Left colon (tissue), 2 donors: ENCODE data around the gene PCID2. TPM values are rescaled to one million over a fixed set of nuclear protein-coding genes. Genes with fewer than 3 reads are reported as not detected.

Experiments
- ATAC-seq: fragments of 200-7000 bp; cut with Tn5 transposase; one replicate; pipeline ENCODE4 v1.9.1; 2020; ENCODE audit warnings: mild to moderate bottlenecking, moderate library complexity
- DNase-seq, 2 donors: peaks; one replicate each; pipeline ENCODE4 v3.0.0-alpha.2; 2020
- intact Hi-C, 2 donors: fragments of 100-400 bp; cut with DNase I in 1 of 2; cut with micrococcal nuclease in 1 of 2; formaldehyde crosslinking; loops; one replicate each; pipeline versions ENCODE4 v1.11.2 to v1.14.0; 2022; cut with DNase I, micrococcal nuclease
- total RNA-seq, 2 donors: library from RNA; stranded (reverse); fragmentation: NEBNext Ultra II Directional; extraction: Animal tissue kit (Norgen Biotek cat#: 25700); gene quantifications; one replicate each; pipeline ENCODE4 v1.2.1, GENCODE V29; 2021
- donor health status: DM: no; HTN: no; CAD: no.
- donor health status: DM: yes; HTN: yes; CAD: no.

The PCID2 gene
- total RNA-seq, 2 donors from 2014 or later = 23.3 to 26.3 TPM

DNA sequence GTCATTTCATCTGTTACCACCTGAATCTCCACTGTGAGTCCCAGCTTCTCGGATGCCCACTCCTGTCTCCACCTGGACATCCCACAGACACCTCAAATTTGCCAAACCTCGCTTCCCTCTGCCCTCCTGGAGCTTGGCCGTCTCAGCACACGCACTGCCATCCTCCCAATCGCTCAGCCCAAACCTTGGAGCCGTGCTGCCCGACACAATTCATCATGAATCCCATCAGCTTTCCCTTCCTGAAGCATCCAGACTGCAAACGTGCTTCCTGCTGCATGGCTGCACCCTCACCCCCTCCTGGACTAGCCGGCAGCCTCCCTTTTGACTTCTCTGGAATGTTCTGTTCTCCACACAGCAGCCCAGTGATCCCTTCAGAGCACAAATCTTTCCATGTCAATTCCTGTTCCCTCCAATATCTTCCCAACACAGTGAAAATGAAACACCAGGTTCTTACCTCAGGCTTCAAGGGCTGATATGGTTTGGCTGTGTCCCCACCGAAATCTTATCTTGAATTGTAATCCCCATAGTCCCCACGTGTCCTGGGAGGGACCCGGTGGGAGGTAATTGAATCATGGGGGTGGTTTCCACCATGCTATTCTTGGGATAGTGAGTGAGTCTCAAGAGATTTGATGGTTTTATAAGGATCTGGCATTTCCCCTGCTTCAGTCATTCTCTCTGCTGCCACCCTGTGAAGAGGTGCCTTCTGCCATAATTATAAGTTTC is 51.1 kb downstream of the PCID2 start:
- DNase-seq = no peak
- intact Hi-C loops = no loop called here
- ATAC-seq = no peak

DNA sequence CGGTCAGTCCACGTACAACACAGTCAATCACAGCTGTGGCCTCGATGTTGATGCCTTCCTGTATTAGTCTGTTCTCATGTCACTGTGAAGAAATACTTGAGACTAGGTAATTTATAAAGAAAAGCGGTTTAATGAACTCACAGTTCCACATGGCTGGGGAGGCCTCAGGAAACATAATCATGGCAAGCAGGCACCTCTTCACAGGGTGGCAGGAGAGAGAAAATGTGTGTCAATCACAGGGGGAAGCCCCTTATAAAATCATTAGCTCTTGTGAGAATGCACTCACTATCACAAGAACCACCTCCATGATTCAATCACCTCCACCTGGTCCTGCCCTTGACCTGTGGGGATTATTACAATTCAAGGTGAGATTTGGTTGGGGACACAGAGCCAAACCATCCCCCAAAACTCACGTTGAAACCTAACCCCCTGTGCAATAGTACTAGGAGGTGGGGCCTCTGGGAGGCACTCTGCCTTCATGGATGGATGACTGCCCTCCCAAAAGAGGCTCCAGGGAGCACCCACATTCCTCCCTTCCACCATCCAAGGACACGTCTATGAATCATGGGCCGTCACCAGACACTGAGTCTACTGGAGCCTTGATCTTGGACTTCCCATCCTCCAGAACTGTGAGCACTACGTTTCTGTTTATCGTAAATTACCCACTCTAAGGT is 52.4 kb downstream of the PCID2 start:
- intact Hi-C loops = no loop called here
- DNase-seq (no peak), ATAC-seq (no peak)

DNA sequence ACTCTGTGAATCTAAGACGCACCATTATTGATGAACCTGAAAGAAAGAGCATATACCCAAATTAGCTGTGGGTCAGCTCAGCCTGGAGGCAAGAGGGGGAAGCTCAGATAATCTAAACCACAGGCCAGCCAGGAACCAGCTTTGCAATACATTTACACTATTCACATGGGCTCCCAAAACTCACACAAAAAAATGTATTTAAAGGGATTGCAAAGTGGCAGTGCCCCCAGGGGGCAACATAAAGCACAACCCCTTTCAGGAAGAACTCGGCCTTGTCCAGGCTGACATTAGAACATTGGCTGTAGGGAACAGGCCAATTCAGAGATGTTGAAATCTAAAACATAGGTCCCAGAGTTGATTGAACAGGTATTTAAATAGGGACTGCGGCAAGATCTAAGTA is 53.3 kb downstream of the PCID2 start:
- ATAC-seq (no peak), DNase-seq (no peak)
- intact Hi-C loops = no loop called here

DNA sequence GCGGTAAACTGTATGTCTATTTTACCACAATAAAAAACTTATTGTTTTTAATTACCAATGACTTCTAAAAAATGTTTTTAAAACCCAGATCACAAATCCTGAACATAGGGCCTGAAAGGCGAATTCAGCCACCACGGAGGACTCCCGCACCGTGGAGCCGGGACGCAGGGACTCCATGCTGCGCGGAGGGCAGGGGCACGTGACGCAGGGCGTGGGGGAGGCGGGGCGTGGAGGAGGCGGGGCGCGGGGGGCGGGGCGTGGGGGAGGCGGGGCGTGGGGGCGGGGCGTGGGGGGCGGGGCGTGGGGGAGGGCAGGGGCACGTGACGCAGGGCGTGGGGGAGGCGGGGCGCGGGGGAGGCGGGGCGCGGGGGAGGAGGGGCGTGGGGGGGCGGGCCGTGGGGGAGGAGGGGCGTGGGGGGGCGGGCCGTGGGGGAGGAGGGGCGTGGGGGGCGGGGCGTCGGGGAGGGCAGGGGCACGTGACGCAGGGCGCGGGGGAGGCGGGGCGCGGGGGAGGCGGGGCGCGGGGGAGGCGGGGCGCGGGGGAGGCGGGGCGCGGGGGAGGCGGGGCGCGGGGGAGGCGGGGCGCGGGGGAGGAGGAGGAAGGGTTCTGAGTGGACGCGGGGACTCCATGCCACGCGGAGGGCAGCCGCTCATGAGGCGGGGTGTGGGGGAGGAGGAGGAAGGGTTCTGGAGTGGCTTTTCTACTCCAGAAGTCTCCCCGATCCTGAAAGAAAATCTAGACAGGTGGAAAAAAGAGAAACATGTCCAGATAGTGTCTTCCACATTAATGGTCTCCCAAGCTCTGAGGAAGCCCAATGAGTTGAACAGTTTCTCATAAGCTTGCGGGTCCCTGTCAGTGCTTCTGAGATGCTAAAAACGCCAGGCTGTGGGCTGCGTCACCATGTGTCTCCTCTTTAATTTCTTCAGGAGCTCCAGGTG is 54.4 kb downstream of the PCID2 start:
- DNase-seq (peak; percentile 79 to 84), ATAC-seq (peak; percentile 84)
- intact Hi-C loops = no loop called here

DNA sequence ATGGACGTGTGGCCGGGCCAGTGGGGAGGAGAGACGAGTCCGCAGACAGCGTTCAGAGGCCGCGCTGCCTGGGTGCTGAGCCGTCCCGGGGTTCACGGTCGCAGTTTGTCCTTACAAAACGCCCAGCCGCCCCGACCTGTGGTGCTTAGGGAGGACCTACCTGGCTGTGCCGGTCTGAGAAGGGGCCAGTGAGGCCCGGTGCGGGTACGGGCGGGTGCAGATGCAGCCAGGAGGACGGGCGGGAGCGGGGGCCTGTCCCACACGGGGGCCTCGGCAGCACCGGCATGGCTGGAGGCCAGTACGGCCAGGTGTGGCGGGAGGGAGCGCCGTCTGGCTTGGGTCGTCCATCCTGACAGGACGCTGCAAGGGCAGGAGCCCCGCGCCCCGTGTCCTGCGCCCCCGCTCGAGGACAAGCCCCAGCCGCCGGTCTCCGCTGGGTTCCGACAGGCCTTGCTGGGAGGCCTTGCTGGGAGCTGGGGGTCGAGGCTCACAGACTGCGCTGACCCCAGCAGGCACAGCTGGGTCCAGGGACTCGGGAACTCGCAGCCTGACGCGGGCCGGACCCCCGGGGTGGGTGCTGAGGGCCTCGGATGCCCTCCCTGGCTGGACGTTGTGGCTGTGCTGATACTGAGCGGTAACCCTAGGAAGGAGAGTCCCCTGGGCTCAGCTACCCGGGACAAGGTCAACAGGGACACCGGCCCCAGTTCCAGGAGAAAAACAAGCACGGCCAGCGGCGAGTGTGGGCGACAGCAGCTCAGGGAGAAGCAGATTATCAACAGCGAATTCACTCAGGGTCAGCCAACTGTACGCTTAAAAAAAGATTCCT is 55.3 kb downstream of the PCID2 start:
- ATAC-seq (peak; percentile 43), DNase-seq (peak; percentile 59 to 64)
- intact Hi-C loops = no loop called here

DNA sequence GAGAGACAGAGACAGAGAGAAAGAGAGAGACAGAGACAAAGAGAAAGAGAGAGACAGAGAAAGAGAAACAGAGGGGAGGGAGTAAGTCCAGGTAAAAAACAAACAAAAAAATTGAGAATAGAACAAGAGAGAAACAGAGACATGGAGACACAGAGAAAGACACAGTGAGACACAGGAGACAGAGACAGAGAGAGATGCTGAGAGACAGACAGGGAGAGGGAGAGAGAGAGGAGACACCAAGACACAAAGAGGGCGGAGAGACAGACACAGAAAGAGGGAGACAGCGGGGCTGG is 55.8 kb downstream of the PCID2 start:
- ATAC-seq (no peak), DNase-seq (no peak)
- intact Hi-C loops = no loop called here

DNA sequence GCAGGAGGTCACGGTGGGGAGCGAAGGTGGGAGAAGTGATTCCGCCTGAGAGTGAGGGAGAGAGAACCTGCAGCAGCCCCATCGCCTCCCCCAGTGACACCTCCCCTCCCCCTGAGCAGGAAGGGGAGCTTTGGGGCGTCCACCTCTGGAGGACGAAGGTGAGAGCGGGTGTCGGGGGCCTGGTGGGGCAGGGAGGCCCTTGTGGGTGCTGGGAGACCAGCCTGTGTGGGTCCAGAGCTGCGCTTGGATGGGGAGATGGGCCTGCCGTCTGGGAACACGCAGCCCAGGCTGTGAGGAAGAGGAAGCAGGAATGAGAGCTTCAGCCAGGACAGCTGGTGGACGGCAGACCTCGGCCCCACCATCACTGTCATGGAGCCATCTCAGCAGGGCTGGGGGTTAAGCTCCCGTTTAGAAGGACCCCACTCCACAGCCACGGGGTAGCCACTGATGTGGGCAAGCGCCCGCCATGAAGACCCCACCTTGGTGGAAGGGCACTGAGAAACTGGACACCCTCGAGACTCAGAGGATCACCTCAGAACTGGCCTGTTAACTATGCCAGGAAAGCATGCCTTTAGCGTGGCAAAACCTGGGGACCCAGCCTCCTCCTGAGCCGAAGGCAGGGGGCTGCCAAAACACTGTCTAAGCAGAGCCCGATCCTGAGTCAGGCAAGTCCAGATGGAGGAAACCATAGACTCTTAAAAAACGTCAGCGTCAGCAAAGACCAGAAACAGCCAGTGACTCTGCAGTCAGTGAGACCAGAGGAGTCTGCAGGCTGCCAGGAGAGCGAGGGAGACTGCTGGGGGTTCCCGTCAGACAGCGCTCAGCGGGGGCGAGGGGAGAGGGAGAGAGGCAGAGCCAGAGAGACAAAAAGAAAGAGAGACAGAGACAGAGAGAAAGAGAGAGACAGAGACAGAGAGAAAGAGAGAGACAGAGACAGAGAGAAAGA is 56.5 kb downstream of the PCID2 start:
- DNase-seq = no peak
- intact Hi-C loops = no loop called here
- ATAC-seq = no peak

DNA sequence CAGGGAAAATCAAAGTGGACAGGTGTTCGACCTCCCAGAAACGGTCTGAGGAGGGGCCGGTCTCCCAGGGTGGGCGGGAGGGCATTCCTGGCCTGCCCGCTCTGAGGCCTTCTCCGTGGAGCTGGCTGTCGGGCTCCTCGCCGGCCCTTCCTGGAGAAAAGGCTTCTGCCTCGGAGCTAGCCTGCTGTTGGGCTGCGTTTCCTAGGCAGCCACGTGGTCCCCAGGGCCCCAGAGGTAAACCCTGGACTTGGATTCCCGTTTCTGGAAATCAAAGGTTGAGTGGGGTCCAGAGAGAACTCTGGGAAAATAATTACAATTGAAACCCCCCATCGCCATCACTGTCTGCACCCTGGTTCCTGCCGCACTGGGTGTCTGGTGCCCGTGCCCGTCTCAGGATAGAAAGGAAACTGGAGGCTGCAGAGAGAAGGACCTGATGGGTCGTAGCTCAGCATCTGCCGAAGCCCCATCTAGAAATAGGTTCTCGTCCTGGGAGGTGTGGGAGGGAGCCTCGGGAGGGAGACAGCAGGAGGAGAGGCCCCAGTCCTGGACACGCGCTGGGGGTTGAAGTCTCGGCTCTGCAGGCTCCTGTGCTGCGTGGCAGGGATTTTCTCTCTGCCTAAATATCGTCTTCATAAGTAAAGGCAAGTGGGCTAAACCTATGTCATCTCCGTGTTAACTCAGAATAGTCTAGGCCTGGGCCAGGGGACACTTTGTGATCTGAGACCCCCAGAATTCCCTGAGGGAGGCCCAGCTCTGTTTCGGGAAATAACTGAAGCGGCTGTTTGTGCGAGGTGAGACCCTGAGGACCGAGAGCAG is 57.7 kb downstream of the PCID2 start:
- intact Hi-C loops = no loop called here
- DNase-seq (no peak), ATAC-seq (no peak)

DNA sequence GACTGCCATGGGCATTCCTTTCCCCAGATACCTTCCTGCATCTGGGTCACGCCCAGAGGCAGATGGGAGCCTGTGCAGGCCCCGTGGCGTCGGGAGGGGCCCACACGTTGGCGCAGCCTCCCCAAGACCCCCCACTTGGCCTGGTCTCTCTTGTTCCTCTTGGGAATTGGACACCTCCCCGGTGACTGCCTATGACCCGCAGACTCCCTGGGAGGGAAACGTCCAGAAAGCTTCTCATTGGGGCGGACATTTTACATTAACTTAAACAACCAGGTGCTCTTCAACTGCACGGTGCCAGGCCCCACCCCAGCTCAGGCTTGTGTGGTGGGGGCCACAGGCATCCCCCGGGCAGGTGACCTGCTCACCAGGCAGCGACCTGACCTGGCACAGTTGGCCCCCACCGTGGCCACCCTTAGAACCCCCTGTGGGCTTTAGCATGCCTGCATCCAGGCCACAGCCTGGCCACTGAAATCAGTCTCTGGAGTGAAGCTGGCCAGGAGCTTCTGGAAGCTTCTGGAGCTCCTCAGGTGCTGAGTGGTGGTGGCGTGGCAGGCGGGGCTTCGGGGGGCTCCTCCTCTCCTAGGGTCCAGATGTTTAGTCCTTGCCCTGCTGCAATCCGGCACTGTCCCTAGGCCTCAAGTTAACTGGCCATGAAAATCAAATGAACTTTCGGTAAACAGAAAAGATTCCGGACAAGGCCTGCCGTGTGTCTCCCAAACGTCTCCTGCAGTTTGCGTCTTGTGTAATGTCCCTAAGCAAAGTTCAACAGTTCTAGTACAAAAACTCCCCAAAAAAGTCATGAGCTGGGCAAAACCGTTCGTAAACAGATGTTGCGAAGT is 58.5 kb downstream of the PCID2 start:
- no peak for DNase-seq
- intact Hi-C loops = no loop called here
- no peak for ATAC-seq

DNA sequence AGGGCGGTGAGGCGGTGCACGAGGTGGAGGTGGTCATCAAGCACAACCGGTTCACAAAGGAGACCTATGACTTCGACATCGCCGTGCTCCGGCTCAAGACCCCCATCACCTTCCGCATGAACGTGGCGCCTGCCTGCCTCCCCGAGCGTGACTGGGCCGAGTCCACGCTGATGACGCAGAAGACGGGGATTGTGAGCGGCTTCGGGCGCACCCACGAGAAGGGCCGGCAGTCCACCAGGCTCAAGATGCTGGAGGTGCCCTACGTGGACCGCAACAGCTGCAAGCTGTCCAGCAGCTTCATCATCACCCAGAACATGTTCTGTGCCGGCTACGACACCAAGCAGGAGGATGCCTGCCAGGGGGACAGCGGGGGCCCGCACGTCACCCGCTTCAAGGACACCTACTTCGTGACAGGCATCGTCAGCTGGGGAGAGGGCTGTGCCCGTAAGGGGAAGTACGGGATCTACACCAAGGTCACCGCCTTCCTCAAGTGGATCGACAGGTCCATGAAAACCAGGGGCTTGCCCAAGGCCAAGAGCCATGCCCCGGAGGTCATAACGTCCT is 59.4 kb downstream of the PCID2 start:
- intact Hi-C loops = no loop called here
- ATAC-seq = no peak
- no peak for DNase-seq

DNA sequence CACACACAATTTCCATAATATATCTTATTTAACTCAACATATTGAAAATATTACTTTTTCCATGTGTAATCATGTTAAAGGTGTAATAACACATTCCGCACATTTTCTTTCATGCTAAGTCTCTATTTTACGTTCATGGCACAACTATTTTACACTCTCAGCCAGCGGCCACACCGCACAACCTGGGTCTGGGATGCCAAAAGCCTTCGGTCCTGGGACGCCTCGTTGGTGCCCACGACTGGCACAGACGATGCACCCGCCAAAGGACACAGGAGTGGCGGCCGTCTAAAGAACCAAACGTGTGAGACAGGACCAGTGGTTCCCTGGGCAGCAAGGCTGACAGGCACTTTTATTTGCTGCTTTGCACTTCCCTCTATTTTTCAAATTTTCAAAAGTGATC is 60.1 kb downstream of the PCID2 start:
- ATAC-seq (no peak), DNase-seq (no peak)
- intact Hi-C loops = no loop called here

DNA sequence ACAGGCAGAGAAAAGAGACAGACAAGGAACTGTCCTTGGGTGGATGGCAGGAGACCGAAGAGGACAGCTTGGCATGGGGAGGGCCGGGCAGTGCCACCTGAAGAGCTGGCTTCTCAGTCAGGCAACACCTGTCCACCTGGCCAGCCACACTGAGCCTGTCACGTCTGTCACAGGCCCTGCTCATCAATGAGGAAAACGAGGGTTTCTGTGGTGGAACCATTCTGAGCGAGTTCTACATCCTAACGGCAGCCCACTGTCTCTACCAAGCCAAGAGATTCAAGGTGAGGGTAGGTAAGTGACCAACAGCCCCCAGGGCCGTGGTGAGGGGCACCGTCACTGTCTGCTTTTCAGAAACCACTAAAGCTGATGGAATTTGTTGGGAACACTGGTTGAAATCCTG is 61.3 kb downstream of the PCID2 start:
- DNase-seq (no peak), ATAC-seq (no peak)
- intact Hi-C loops = no loop called here

DNA sequence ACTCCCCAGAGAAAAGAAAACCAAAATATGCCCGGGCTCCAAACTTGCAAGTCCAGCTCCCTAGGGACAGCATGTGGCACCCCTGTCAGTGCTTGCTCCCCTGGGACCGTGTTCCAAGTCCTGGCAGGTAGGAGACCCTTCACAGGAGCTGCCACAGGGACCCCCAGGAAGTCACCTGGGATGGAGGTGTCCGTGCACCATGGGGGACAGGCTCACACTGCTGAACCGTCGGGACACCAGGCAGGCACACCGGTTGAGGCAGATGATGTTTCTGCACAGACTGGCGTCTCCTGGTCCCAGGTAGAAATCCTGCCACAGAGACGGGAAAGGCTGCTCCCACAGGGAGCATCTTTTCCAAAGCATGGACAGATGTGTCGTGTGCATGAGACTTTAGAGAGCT is 61.7 kb downstream of the PCID2 start:
- no peak for ATAC-seq
- intact Hi-C loops = no loop called here
- no peak for DNase-seq

DNA sequence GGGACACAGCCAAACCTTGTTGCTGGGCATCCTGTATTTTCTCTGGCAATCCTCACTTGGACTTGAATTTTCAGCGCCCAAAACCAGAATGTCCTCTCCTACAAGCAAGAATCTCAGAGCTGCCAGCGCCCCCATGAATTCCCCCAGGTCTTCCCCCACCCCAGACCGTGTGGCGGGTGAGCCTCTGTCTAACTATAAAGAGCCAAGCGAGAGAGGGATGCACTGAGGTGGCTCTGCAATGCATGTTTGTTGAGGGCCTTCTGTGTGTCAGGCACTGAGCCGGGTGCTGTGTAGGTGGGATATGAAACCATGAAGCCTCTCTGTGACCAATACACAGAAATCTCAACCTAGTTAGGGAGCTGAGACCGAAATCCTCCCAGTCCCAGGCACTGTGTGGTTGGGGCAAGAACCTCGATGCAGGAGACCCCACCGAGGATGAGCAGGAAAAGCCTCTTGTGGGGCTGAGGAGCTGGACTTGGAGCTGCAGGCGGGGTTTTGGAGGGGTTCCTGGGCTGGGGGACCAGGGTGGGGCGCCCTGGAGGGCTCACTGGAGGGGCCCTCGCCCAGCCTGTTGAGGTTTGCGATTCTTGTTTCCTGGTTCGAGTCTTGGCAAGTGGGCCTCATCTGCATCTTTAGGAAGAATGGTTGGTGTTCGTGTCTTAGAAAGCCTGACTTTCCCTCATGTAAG is 62.4 kb downstream of the PCID2 start:
- DNase-seq (no peak), ATAC-seq (no peak)
- intact Hi-C loops = no loop called here

DNA sequence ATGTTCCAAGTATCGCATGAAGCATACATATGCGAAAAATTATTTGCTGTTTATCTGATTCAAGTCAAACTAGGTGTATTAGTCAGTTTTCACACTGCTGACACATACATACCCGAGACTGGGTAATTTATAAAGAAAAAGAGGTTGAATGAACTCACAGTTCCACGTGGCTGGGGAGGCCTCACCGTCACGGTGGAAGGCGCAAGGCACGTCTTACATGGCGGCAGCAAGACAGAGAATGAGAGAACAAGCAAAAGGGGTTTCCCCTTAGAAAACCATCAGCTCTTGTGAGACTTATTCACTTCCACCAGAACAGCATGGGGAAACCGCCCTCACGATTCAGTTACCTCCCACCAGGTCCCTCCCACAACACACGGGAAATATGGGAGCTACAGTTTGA is 63.0 kb downstream of the PCID2 start:
- DNase-seq = no peak
- no peak for ATAC-seq
- intact Hi-C loops = no loop called here

DNA sequence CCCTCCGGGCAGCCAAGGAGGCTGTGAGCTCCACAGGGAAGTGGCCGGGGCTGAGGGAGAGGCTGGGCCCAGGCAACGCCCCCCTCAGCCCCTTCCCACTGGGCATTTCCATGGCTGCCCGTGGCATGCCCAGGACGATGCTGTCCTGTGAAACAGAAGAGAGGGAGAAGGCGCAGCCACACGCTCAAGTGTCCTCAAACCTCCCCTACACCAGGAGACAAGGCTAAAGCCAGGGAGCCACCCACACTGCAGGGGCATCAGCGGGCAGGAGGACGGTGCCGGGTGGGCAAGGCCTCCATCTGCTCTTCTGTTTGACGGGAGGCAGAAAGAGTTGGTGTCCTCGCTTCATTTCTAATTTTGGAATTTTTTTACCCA is 64.2 kb downstream of the PCID2 start:
- no peak for DNase-seq
- intact Hi-C loops = no loop called here
- ATAC-seq = no peak
